A549 (cell line): ENCODE measurements around the gene KLK7.

Experiments
- CEBPB ChIP-seq, 2 experiments: fragments of >200 bp in 1 of 2; sonication (Bioruptor Twin) in 1 of 2; formaldehyde crosslinking in 1 of 2; IDR thresholded peaks; 2 replicates each; pipeline ENCODE4 v1.6.1; 2012 to 2016
- POLR2A ChIP-seq: IDR thresholded peaks from 2 replicates; pipeline ENCODE4 v1.6.1; 2012; ENCODE audit warnings: mild to moderate bottlenecking, low read length
- TF ChIP-seq, protein P1 (sequence below): fragments of >200 bp; sonication (Bioruptor Twin); formaldehyde crosslinking; IDR thresholded peaks from 3 replicates; pipeline ENCODE4 v1.5.1; 2016
- TF ChIP-seq, protein P2 (sequence below): fragments of 200-600 bp; sonication (generic); IDR thresholded peaks from 2 replicates; pipeline ENCODE4 v1.6.1; 2016; ENCODE audit warnings: antibody characterized with exemption, mild to moderate bottlenecking, moderate library complexity

DNA sequence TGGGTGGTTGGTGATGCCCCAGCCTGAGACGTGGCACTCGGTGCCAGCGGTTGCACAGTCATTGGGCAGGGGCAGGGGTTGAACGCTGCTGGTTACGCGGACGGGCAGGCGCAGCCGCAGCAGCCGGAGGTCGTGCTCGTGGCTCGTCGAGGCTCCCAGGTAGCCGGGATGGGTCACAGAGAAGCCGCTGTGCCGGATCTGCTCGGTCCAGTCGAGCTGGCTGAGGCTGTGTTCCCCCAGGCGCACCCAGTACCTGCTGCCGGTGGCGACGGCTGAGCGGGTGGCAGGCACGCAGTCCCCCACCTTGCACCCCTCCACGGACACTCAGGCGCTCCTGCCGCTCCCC, 48.1 kb upstream of the KLK7 start:
- TF ChIP-seq, protein P1, sequence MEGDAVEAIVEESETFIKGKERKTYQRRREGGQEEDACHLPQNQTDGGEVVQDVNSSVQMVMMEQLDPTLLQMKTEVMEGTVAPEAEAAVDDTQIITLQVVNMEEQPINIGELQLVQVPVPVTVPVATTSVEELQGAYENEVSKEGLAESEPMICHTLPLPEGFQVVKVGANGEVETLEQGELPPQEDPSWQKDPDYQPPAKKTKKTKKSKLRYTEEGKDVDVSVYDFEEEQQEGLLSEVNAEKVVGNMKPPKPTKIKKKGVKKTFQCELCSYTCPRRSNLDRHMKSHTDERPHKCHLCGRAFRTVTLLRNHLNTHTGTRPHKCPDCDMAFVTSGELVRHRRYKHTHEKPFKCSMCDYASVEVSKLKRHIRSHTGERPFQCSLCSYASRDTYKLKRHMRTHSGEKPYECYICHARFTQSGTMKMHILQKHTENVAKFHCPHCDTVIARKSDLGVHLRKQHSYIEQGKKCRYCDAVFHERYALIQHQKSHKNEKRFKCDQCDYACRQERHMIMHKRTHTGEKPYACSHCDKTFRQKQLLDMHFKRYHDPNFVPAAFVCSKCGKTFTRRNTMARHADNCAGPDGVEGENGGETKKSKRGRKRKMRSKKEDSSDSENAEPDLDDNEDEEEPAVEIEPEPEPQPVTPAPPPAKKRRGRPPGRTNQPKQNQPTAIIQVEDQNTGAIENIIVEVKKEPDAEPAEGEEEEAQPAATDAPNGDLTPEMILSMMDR, result no peak
- TF ChIP-seq CEBPB (IDR thresholded peaks at IDR 0.05), result no peak
- TF ChIP-seq, protein P2, sequence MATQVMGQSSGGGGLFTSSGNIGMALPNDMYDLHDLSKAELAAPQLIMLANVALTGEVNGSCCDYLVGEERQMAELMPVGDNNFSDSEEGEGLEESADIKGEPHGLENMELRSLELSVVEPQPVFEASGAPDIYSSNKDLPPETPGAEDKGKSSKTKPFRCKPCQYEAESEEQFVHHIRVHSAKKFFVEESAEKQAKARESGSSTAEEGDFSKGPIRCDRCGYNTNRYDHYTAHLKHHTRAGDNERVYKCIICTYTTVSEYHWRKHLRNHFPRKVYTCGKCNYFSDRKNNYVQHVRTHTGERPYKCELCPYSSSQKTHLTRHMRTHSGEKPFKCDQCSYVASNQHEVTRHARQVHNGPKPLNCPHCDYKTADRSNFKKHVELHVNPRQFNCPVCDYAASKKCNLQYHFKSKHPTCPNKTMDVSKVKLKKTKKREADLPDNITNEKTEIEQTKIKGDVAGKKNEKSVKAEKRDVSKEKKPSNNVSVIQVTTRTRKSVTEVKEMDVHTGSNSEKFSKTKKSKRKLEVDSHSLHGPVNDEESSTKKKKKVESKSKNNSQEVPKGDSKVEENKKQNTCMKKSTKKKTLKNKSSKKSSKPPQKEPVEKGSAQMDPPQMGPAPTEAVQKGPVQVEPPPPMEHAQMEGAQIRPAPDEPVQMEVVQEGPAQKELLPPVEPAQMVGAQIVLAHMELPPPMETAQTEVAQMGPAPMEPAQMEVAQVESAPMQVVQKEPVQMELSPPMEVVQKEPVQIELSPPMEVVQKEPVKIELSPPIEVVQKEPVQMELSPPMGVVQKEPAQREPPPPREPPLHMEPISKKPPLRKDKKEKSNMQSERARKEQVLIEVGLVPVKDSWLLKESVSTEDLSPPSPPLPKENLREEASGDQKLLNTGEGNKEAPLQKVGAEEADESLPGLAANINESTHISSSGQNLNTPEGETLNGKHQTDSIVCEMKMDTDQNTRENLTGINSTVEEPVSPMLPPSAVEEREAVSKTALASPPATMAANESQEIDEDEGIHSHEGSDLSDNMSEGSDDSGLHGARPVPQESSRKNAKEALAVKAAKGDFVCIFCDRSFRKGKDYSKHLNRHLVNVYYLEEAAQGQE, result no peak
- TF ChIP-seq POLR2A, result no peak
